K562 (cell line): ENCODE data around the gene FBXO21. TPM values are rescaled to one million over a fixed set of nuclear protein-coding genes. Genes with fewer than 3 reads are reported as not detected.

Experiments used
- ATF1 ChIP-seq, 2 experiments: fragments of 450-650 bp in 1 of 2; IDR thresholded peaks; 2 replicates each; pipeline ENCODE4 v1.6.1; 2016; ENCODE audit warnings: missing compliant biosample characterization in 1 of 2, missing genetic modification characterization in 1 of 2
- BCOR ChIP-seq: fragments of 450-650 bp; IDR thresholded peaks from 2 replicates; pipeline ENCODE4 v1.6.1; 2016
- FOXP1 ChIP-seq: sonication (generic); formaldehyde crosslinking; IDR thresholded peaks from 2 replicates; pipeline ENCODE4 v1.8.0; 2022; ENCODE audit warnings: mild to moderate bottlenecking, missing genetic modification reagents
- HMG20B ChIP-seq: fragments of 250-450 bp; sonication (Bioruptor Pico); IDR thresholded peaks from 2 replicates; pipeline ENCODE4 v1.5.0; 2021; ENCODE audit warnings: mild to moderate bottlenecking
- KDM1A ChIP-seq, 2 experiments: fragments of 450-650 bp; IDR thresholded peaks; 2 replicates each; pipeline ENCODE4 v1.6.1; 2016; ENCODE audit warnings: mild to moderate bottlenecking in 2 of 2
- SRSF1 ChIP-seq: fragments of 200-400 bp; formaldehyde crosslinking; IDR thresholded peaks from 2 replicates; pipeline ENCODE4 v1.6.1; 2017; ENCODE audit warnings: mild to moderate bottlenecking, low read depth, low read length, moderate library complexity
- TFAP4 ChIP-seq: sonication (generic); formaldehyde crosslinking; IDR thresholded peaks from 2 replicates; pipeline ENCODE4 v1.8.0; 2022; ENCODE audit warnings: missing genetic modification reagents, mild to moderate bottlenecking, moderate library complexity, borderline replicate concordance
- ZBTB49 ChIP-seq: sonication (generic); formaldehyde crosslinking; IDR thresholded peaks from 2 replicates; pipeline ENCODE4 v1.8.0; 2022; ENCODE audit warnings: missing genetic modification reagents, mild to moderate bottlenecking, borderline replicate concordance
- ZNF121 ChIP-seq: sonication (generic); formaldehyde crosslinking; conservative IDR thresholded peaks from 2 replicates; pipeline ENCODE4 v1.8.0; 2022; ENCODE audit warnings: missing genetic modification reagents
- polyA plus RNA-seq, 8 experiments: library from polyadenylated mRNA; depleted of rRNA in 4 of 8; stranded (reverse) in 5 of 8; unstranded in 3 of 8; fragments of >200 nt; fragmentation: Nextera tagmentation in 2 of 8; fragmentation: Illumina TruSeq in 1 of 8; extraction: Ambion mirVana in 2 of 8; extraction: Trizol in 1 of 8; gene quantifications; 2 replicates each; pipeline versions ENCODE4 v1.2.1 to v1.2.3, GENCODE V29; 2011 to 2014; ENCODE audit warnings: inconsistent platforms in 1 of 8, missing spikeins in 1 of 8
- total RNA-seq, 7 experiments: library from RNA; depleted of rRNA in 6 of 7; stranded (reverse); fragments of >200 nt in 6 of 7; fragmentation: Illumina TruSeq in 2 of 7; extraction: Trizol in 2 of 7; gene quantifications; 2 replicates each; pipeline versions ENCODE4 v1.2.1 to v1.2.3, GENCODE V29; 2011 to 2021; ENCODE audit warnings: low replicate concordance in 1 of 7
- TF ChIP-seq, protein P1 (sequence below): fragments of 450-650 bp; conservative IDR thresholded peaks from 2 replicates; pipeline ENCODE4 v1.6.1; 2016; ENCODE audit warnings: missing genetic modification characterization, low read depth, mild to moderate bottlenecking, control low read depth, missing compliant biosample characterization

Gene FBXO21
- total and polyA plus RNA-seq, 9 of the 15 experiments (the other 6 are each of a cell fraction or from before 2014, with no cell fraction given): 3.0 to 50.9 (median 9.1) TPM

DNA sequence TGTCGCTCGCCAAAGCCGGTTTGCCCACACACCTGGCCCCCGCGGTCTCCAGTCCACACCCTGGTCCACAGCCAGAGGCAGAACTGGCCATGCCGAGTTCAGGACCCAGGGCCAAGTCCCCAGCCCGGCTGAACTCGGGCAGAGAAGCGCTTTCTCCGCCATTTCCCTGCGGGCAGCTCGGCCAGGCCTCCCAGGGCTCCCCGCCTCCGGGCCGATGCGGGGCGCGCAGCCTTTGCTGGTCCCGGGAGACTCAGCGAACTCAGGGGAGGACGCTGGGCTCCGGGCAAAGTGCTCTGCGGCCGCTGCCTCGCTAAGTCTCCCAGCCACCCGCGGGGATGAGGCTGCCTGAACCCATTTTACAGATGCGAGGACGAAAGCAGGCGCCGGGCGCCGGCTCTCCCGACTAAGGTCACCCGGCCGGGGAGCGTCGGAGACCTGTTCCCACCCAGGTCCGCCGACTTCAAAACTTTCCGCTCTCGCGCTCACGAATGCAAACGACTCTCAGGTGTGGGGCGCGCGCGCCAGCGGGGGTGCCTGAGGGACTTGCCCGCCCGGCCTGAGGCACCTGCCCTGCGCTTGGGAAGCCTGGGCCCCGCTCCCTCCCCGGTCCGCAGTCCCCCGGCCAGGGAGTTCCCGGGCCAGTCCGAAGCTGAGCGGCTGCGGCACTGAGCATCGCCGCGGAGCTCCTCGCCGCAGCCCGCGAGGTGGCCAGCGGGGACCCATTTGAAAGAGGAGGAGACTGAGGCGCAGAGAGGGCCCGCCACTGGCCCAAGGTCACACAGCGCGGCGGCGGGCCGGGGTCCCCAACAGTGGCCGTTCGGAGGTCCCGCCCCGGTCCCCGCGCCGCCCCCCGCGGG, 91.7 kb downstream of the FBXO21 start (continued):
- TF ChIP-seq ATF1 (CRISPR knock-in tag; IDR thresholded peaks at IDR 0.05): no peak
- 0 out of 2 replicates have a peak, but pooled peaks have one; percentile 9 for TF ChIP-seq ATF1 (tag; IDR thresholded peaks at IDR 0.05)
- TF ChIP-seq FOXP1 (CRISPR knock-in tag): peak; percentile 61; the same call in 1 of the 2 replicates
- no peak; the same call in 1 of the 2 replicates for TF ChIP-seq SRSF1
- no peak for TF ChIP-seq HMG20B (CRISPR knock-in tag)
- TF ChIP-seq TFAP4 (CRISPR knock-in tag): peak; percentile 54; the same call in 1 of the 2 replicates
- peak; percentile 18; the same call in 1 of the 2 replicates for TF ChIP-seq ZNF121 (CRISPR knock-in tag)
- TF ChIP-seq ZBTB49 (CRISPR knock-in tag): 0 out of 2 replicates have a peak, but pooled peaks have one; percentile 65
- TF ChIP-seq, protein P1, sequence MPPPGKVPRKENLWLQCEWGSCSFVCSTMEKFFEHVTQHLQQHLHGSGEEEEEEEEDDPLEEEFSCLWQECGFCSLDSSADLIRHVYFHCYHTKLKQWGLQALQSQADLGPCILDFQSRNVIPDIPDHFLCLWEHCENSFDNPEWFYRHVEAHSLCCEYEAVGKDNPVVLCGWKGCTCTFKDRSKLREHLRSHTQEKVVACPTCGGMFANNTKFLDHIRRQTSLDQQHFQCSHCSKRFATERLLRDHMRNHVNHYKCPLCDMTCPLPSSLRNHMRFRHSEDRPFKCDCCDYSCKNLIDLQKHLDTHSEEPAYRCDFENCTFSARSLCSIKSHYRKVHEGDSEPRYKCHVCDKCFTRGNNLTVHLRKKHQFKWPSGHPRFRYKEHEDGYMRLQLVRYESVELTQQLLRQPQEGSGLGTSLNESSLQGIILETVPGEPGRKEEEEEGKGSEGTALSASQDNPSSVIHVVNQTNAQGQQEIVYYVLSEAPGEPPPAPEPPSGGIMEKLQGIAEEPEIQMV (tag): peak; percentile 98
- peak; percentile 84 for TF ChIP-seq BCOR
- peak; percentile 36 to 62; a peak in 3 of 4 replicates for TF ChIP-seq KDM1A (IDR thresholded peaks at IDR 0.05)
